ENCODE data around the gene OR2V2.

OR2V2 gene

GRCh38 chr5:181145133-181145532 is 2.3 kb upstream of the OR2V2 start:
- DNase-seq (ENCODE audit: low spot score): no peak

GRCh38 chr5:181149355-181149754 is 2.0 kb downstream of the OR2V2 start:
- DNase-seq (ENCODE audit: low spot score): no peak

- no peak for DNase-seq (ENCODE audit: low spot score)
Measured at GRCh38 chr5:181149806-181150733, 2.7 kb downstream of the OR2V2 start.

GRCh38 chr5:181151146-181151545 is 3.8 kb downstream of the OR2V2 start:
- DNase-seq (ENCODE audit: low spot score): no peak

- DNase-seq (ENCODE audit: low spot score): no peak
Measured at GRCh38 chr5:181152406-181152805, 5.0 kb downstream of the OR2V2 start.

- no peak for DNase-seq (ENCODE audit: low spot score)
Measured at GRCh38 chr5:181153814-181154213, 6.4 kb downstream of the OR2V2 start.

GRCh38 chr5:181156758-181157157 is 9.4 kb downstream of the OR2V2 start:
- no peak for DNase-seq (ENCODE audit: low spot score)

GRCh38 chr5:181158869-181159268 is 11.5 kb downstream of the OR2V2 start:
- DNase-seq (ENCODE audit: low spot score): no peak

GRCh38 chr5:181159286-181160151 is 12.1 kb downstream of the OR2V2 start:
- DNase-seq (ENCODE audit: low spot score): peak; percentile 92

- peak; percentile 46 for DNase-seq (ENCODE audit: low spot score)
Measured at GRCh38 chr5:181160152-181160754, 12.9 kb downstream of the OR2V2 start.

- peak; percentile 32 for DNase-seq (ENCODE audit: low spot score)
Measured at GRCh38 chr5:181160755-181161533, 13.6 kb downstream of the OR2V2 start.

- no peak for DNase-seq (ENCODE audit: low spot score)
Measured at GRCh38 chr5:181161534-181162175, 14.3 kb downstream of the OR2V2 start.

- no peak for DNase-seq (ENCODE audit: low spot score)
Measured at GRCh38 chr5:181163487-181164075, 16.2 kb downstream of the OR2V2 start.

GRCh38 chr5:181164076-181164952 is 16.9 kb downstream of the OR2V2 start:
- DNase-seq (ENCODE audit: low spot score): no peak

- no peak for DNase-seq (ENCODE audit: low spot score)
Measured at GRCh38 chr5:181166812-181167733, 19.7 kb downstream of the OR2V2 start.

- DNase-seq (ENCODE audit: low spot score): peak; percentile 62
Measured at GRCh38 chr5:181167814-181168488, 20.6 kb downstream of the OR2V2 start.

- DNase-seq (ENCODE audit: low spot score): no peak
Measured at GRCh38 chr5:181168595-181169118, 21.3 kb downstream of the OR2V2 start.

Data from HuH-7.5 (cell line).